Progenitor cell of endocrine pancreas (in vitro differentiated cells): ENCODE data around the gene SYT14. TPM values are rescaled to one million over a fixed set of nuclear protein-coding genes. Genes with fewer than 3 reads are reported as not detected.

Experiments used
- total RNA-seq: library from RNA; stranded (reverse); gene quantifications from 2 replicates; pipeline ENCODE4 v1.2.1, GENCODE V29; 2021

Gene SYT14
- total RNA-seq, 1 donor from 2014 or later, result 3.7 TPM

Other genes starting within 250 kb of the SYT14 start
- gene HSD11B1, start 233.4 kb upstream of the SYT14 start, total RNA-seq, result not detected in 2 replicates
- not detected in 2 replicates for gene TRAF3IP3, start 182.2 kb upstream of the SYT14 start, total RNA-seq
- 2.5 and 3.1 TPM in 2 replicates for gene C1orf74, start 153.7 kb upstream of the SYT14 start, total RNA-seq
- 19.6 and 23.4 TPM in 2 replicates for gene IRF6, start 132.1 kb upstream of the SYT14 start, total RNA-seq
- gene UTP25, start 110.2 kb upstream of the SYT14 start, total RNA-seq, result 7.4 and 7.8 TPM in 2 replicates